Loucy (cell line): ENCODE measurements around the gene KIAA2012.

Experiments
- H2AFZ ChIP-seq: fragments of 200-600 bp; sonication (generic); 2 replicates; pipeline ENCODE4 v1.6.0; 2016; ENCODE audit warnings: antibody characterized with exemption, mild to moderate bottlenecking, low read length, moderate library complexity
- H3F3A ChIP-seq: fragments of 200-600 bp; 2 replicates; pipeline ENCODE4 v1.6.0; 2016; ENCODE audit warnings: antibody characterized with exemption, low read depth, mild to moderate bottlenecking
- H3K27me3 ChIP-seq: fragments of 200-600 bp; sonication (generic); 2 replicates; pipeline ENCODE4 v1.6.1; 2014; ENCODE audit warnings: low read length, mild to moderate bottlenecking; ENCODE audit not compliant: insufficient read depth, poor library complexity, severe bottlenecking
- H3K36me3 ChIP-seq: fragments of 200-600 bp; sonication (generic); 2 replicates; pipeline ENCODE4 v1.6.1; 2016; ENCODE audit warnings: low read length; ENCODE audit not compliant: insufficient read depth
- H3K4me1 ChIP-seq: fragments of 200-600 bp; sonication (generic); 2 replicates; pipeline ENCODE4 v1.5.1; 2014; ENCODE audit warnings: low read length, mild to moderate bottlenecking; ENCODE audit not compliant: insufficient read depth, poor library complexity, severe bottlenecking
- H3K4me2 ChIP-seq: fragments of 200-600 bp; sonication (generic); 2 replicates; pipeline ENCODE4 v1.6.0; 2014; ENCODE audit warnings: antibody characterized with exemption, low read length, low read depth, mild to moderate bottlenecking; ENCODE audit not compliant: poor library complexity, severe bottlenecking
- H3K4me3 ChIP-seq: fragments of 200-600 bp; sonication (generic); 2 replicates; pipeline ENCODE4 v1.5.1; 2014; ENCODE audit warnings: low read length, mild to moderate bottlenecking, mixed read lengths; ENCODE audit not compliant: poor library complexity, severe bottlenecking
- H3K79me2 ChIP-seq: fragments of 200-600 bp; sonication (generic); 2 replicates; pipeline ENCODE4 v1.6.1; 2014; ENCODE audit warnings: low read length; ENCODE audit not compliant: insufficient read depth
- H3K9ac ChIP-seq: fragments of 200-600 bp; sonication (generic); 2 replicates; pipeline ENCODE4 v1.6.0; 2014; ENCODE audit warnings: mild to moderate bottlenecking, low read depth, low read length, moderate library complexity; ENCODE audit not compliant: poor library complexity, severe bottlenecking
- H3K9me2 ChIP-seq: fragments of 200-600 bp; sonication (generic); replicated peaks from 2 replicates; pipeline ENCODE4 v1.6.1; 2016; ENCODE audit warnings: low read depth, low read length, mixed read lengths
- H3K9me3 ChIP-seq: fragments of 200-600 bp; sonication (generic); 2 replicates; pipeline ENCODE4 v1.6.1; 2014; ENCODE audit warnings: mild to moderate bottlenecking, antibody characterized with exemption, low read length, low read depth; ENCODE audit not compliant: insufficient read depth
- H4K20me1 ChIP-seq: fragments of 200-600 bp; sonication (generic); 2 replicates; pipeline ENCODE4 v1.6.0; 2014; ENCODE audit warnings: antibody characterized with exemption, low read length, mild to moderate bottlenecking; ENCODE audit not compliant: insufficient read depth, poor library complexity, severe bottlenecking
- CTCF ChIP-seq: fragments of 200-600 bp; sonication (generic); conservative IDR thresholded peaks from 2 replicates; pipeline ENCODE4 v1.5.1; 2014; ENCODE audit warnings: mild to moderate bottlenecking, antibody characterized with exemption, low read length
- EZH2phosphoT487 ChIP-seq: fragments of 200-600 bp; IDR thresholded peaks from 2 replicates; pipeline ENCODE4 v1.6.1; 2018; ENCODE audit warnings: antibody characterized with exemption, mild to moderate bottlenecking, moderate library complexity, borderline replicate concordance

KIAA2012 gene

GRCh38 chr2:202064171-202064880 lies 8.7 kb upstream of the KIAA2012 start:
- no peaks in the 10 kb centered on the region for H3F3A ChIP-seq
- no peaks in the 10 kb centered on the region for H3K9me2 ChIP-seq
- no peak overlapping the region for H2AFZ ChIP-seq
- H4K20me1 ChIP-seq = no peaks in the 10 kb centered on the region
- TF ChIP-seq EZH2phosphoT487 (no peak), CTCF (no peak)
- no peak overlapping the region for H3K4me3 ChIP-seq
- H3K36me3 ChIP-seq = no peaks in the 10 kb centered on the region
- H3K9me3 ChIP-seq = no peaks in the 10 kb centered on the region
- H3K9ac ChIP-seq = no peak overlapping the region
- no peaks in the 10 kb centered on the region for H3K4me1 ChIP-seq
- no peaks in the 10 kb centered on the region for H3K27me3 ChIP-seq
- H3K4me2 ChIP-seq = no peak overlapping the region
- H3K79me2 ChIP-seq = no peaks in the 10 kb centered on the region

GRCh38 chr2:202064881-202065230 lies 8.2 kb upstream of the KIAA2012 start:
- H4K20me1 ChIP-seq = no peaks in the 10 kb centered on the region
- no peaks in the 10 kb centered on the region for H3F3A ChIP-seq
- no peak overlapping the region for H3K9ac ChIP-seq
- no peaks in the 10 kb centered on the region for H3K9me3 ChIP-seq
- no peak overlapping the region for H2AFZ ChIP-seq
- no peaks in the 10 kb centered on the region for H3K4me1 ChIP-seq
- no peaks in the 10 kb centered on the region for H3K79me2 ChIP-seq
- no peak overlapping the region for H3K4me3 ChIP-seq
- no peak for TF ChIP-seq CTCF
- no peak for TF ChIP-seq EZH2phosphoT487
- H3K27me3 ChIP-seq = no peaks in the 10 kb centered on the region
- no peak overlapping the region for H3K4me2 ChIP-seq
- no peaks in the 10 kb centered on the region for H3K9me2 ChIP-seq
- H3K36me3 ChIP-seq = no peaks in the 10 kb centered on the region

- H3K4me1 ChIP-seq = no peaks in the 10 kb centered on the region
- no peaks in the 10 kb centered on the region for H3K36me3 ChIP-seq
- H2AFZ ChIP-seq = no peak overlapping the region
- TF ChIP-seq CTCF = no peak
- TF ChIP-seq EZH2phosphoT487 = no peak
- H3K9me3 ChIP-seq = no peaks in the 10 kb centered on the region
- H4K20me1 ChIP-seq = no peaks in the 10 kb centered on the region
- H3F3A ChIP-seq = no peaks in the 10 kb centered on the region
- no peak overlapping the region for H3K4me3 ChIP-seq
- H3K4me2 ChIP-seq = no peak overlapping the region
- H3K9ac ChIP-seq = no peak overlapping the region
- no peaks in the 10 kb centered on the region for H3K27me3 ChIP-seq
- H3K79me2 ChIP-seq = no peaks in the 10 kb centered on the region
- no peaks in the 10 kb centered on the region for H3K9me2 ChIP-seq
These were observed 7.2 kb upstream of the KIAA2012 start for GRCh38 chr2:202065876-202066275.
